Mesodermal cell (in vitro differentiated cells): ENCODE measurements around the gene EIF5A2.
"Not testable (repeated sequence)": the region's sequence is repeated elsewhere in the genome, so short reads cannot be mapped to it uniquely, and the experiment has no call there.

Experiments
- H3K27ac ChIP-seq: 2 replicates; pipeline ENCODE4 v1.7.0; 2013; ENCODE audit warnings: mild to moderate bottlenecking, low read depth, low read length, moderate library complexity; ENCODE audit not compliant: severe bottlenecking
- H3K36me3 ChIP-seq: 2 replicates; pipeline ENCODE4 v1.7.1; 2013; ENCODE audit warnings: mild to moderate bottlenecking, low read length, moderate library complexity; ENCODE audit not compliant: control insufficient read depth, insufficient read depth
- H3K4me1 ChIP-seq: one replicate; pipeline ENCODE4 v1.7.1; 2013; ENCODE audit warnings: mild to moderate bottlenecking, low read length; ENCODE audit not compliant: insufficient read depth, control insufficient read depth, poor library complexity, severe bottlenecking
- H3K4me3 ChIP-seq: 2 replicates; pipeline ENCODE4 v1.7.0; 2013; ENCODE audit warnings: low read length, control low read depth, mild to moderate bottlenecking; ENCODE audit not compliant: insufficient read depth, poor library complexity, severe bottlenecking; ENCODE audit errors: extremely low read depth
- H3K9me3 ChIP-seq: 2 replicates; pipeline ENCODE4 v1.7.1; 2013; ENCODE audit warnings: mild to moderate bottlenecking, low read length, moderate library complexity; ENCODE audit not compliant: control insufficient read depth
- WGBS, 2 experiments: methylation state at CpG; one replicate each; pipeline ENCODE4 v1.1.5; 2013; ENCODE audit warnings: missing lambda C conversion rate in 2 of 2; ENCODE audit not compliant: insufficient coverage in 2 of 2; 5-methylcytosine and 5-hydroxymethylcytosine counted together

The EIF5A2 gene

DNA sequence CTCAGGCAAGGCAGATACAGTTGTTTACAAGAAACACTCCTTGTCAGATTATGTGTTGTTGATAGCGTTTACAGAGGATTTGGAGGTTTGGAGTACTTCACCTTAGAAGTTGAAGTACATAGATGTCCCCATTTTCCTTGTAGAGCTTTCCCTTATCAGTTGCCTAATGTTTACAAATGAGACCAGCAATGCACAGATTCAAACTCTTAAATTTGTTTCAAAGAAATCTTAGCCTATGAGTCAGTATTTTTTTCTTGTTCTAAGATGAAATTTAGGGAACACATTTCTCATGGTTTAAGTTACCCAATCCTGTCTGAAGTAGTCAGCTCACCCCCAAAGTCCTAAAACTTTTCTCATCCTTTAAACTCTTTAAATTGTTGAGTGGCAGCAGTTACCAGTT is 6.3 kb upstream of the EIF5A2 start:
- no peaks in the 10 kb centered on the region for H3K36me3 ChIP-seq
- no peaks in the 10 kb centered on the region for H3K4me1 ChIP-seq
- WGBS, 2 experiments = no CpG with 5 or more reads among the region's 1 CpG
- no peak overlapping the region for H3K27ac ChIP-seq
- peaks cover 19% of the 10 kb centered on the region for H3K9me3 ChIP-seq
- H3K4me3 ChIP-seq = no peak overlapping the region

DNA sequence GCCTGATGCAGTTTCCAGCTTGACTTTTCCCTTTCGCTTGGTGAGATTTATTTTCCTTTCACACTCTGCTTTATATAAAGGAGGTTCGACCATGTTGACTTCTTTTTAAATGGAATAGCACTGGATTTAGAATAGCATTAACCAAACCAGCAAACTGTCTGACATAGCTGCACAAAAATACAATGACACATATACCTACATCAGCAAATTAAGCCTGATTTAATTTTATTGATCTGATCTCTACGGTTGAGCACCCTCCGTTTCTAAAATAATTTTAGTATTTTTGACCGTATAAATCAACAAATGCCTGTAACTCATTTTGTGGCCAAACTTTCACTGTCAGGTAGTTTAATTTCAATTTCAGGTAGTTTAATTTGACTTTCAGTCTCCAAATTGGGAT is 5.8 kb upstream of the EIF5A2 start:
- H3K27ac ChIP-seq = no peak overlapping the region
- WGBS, 2 experiments = 100% methylated on average over 2 of the region's 5 CpGs; no CpG with 5 or more reads in 1 of the 2 experiments
- no peaks in the 10 kb centered on the region for H3K4me1 ChIP-seq
- H3K9me3 ChIP-seq = peaks cover 19% of the 10 kb centered on the region
- no peak overlapping the region for H3K4me3 ChIP-seq
- H3K36me3 ChIP-seq = no peaks in the 10 kb centered on the region

DNA sequence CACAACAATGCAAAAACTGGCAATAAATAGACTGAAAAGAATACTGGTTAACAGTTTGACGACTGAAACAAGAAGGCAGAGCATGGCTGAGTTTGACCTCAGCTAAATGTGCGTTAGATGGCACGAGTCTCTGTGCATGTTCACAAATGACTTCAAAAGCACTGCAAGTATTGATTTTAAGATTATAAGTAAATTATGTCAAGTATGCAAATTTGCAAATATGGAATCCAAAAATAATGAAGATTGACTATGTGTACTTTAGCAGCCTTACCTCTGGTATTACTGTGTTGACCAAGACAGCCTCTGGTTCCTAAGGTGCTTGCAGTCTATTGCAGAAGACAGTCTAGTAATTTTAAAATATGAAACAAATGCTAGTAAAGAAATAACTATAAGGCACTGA is 2.6 kb upstream of the EIF5A2 start:
- Histone ChIP-seq H3K4me1 (no peaks in the 10 kb centered on the region), H3K9me3 (peaks cover 6% of the 10 kb centered on the region), H3K36me3 (no peaks in the 10 kb centered on the region), H3K4me3 (no peak overlapping the region), H3K27ac (no peak overlapping the region)
- 90 to 93% methylated on average over 2 to 3 of the region's 3 CpGs for WGBS, 2 experiments

DNA sequence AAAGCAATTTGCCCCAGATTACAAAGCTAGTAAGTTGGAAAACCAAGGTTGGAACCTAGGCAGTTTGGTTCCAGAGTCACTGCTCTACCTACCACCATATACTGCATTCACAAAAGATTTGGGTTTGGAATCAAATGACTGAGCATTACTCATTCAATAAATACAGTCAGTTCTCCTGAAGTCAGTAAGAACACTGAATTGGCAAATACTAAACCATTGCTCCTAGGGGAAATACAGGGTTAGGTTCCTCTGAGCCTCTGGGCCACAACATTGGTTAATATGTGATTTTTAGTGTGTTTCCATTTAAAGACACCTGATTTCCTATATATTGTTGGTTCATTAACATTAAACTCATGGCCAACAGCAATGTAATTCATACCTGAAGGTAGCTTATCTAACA is 2.1 kb upstream of the EIF5A2 start:
- H3K4me1 ChIP-seq = no peaks in the 10 kb centered on the region

DNA sequence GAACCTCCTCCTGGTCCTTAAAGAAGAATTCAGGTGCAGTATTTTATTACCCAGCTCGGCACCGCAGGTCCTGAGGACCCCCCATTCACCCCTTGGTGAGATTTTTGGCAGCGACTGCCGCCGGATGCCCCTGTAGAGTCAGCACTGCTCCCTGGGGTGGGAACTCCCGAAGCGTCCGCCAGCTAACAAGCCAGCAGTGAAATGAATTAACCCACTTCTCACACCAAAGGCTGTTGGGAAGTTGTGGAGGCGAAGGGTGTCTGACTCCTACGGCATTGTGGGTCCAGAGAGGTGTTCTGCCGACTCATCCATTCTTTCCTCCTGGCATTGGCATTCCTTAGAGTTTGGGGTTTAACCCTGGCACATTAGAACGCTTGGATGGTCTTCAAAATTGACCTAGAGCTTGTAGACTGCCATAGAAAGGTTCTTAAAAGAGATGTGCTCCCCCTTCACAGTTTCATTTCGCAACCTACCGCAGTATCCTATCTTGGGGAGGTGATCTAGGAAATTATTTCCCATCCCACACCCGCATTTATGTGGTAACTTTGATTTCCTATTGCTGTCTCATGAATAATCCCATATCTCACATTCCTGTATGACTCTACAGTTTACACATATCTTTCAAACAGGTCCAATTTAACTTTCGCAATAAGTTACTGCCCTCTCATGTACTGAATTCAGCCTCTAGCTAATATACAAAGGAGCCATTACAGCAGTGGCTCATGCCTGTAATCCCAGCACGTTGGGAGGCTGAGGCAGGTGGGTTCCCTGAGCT is 879 bp upstream of the EIF5A2 start:
- Histone ChIP-seq H3K4me3 (no peak overlapping the region), H3K36me3 (no peaks in the 10 kb centered on the region)

More for the DNA sequence above, 2.1 kb upstream of the EIF5A2 start:
- H3K4me3 ChIP-seq = no peak overlapping the region
- H3K9me3 ChIP-seq = peaks cover 6% of the 10 kb centered on the region
- H3K36me3 ChIP-seq = no peaks in the 10 kb centered on the region
- H3K27ac ChIP-seq = no peak overlapping the region

DNA sequence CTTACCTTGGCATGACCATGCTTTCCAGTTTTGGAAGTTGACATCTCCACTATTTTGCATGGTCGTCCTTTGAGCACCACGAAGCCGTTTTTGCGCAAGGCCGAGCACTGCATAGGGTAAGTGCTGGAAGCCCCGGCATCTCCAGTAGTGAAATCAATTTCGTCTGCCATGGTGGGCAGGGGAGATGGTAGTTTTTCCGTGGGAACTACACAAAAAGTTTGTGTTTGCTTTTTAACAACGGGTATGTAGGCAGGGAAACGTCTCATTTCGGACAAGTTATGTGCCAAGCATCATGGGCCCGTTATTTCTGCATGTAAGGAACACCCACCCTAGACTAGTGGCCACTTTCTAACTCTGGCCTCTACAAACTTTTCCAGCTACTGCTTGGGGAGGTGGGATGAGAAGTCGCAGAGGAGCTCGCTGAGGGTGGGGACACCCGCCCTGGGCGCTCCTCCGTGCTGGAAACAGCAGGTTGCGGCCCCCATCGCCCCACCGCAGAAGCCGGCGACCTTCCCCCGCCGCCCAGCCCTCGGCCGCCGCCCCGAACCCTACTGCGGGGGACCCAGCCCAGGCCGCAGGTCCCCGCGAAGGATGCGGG is 701 bp downstream of the EIF5A2 start:
- Histone ChIP-seq H3K36me3 (no peaks in the 10 kb centered on the region), H3K9me3 (peaks cover 6% of the 10 kb centered on the region), H3K4me3 (peak overlapping the region; percentile 59), H3K27ac (no peak overlapping the region), H3K4me1 (no peaks in the 10 kb centered on the region)
- WGBS, 2 experiments = 3 to 11% methylated on average over 17 to 30 of the region's 33 CpGs

More for the DNA sequence above, 879 bp upstream of the EIF5A2 start:
- H3K4me1 ChIP-seq = no peaks in the 10 kb centered on the region
- H3K9me3 ChIP-seq = peaks cover 6% of the 10 kb centered on the region
- H3K27ac ChIP-seq = no peak overlapping the region
- 93 to 98% methylated on average over 6 to 12 of the region's 17 CpGs for WGBS, 2 experiments

DNA sequence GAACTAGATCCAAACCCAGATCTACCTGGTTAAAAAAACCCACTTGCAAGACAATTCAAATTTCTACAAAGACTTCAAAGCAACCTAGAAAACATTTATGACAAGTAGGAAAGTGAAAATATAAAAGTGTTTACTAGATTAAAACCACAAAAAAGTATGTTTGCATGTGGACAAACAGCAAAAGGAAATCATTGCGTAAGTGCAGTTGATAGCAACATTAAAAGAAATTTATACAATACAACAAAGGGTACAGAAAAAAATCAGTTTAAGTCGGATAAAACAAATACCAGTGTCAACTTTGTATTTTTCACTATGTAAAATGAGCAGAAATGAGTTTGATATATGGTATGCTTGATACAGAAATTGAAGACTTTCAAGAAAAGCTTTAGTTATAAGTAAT is 2.6 kb downstream of the EIF5A2 start:
- Histone ChIP-seq H3K36me3 (no peaks in the 10 kb centered on the region), H3K27ac (no peak overlapping the region), H3K9me3 (peaks cover 5% of the 10 kb centered on the region), H3K4me1 (no peaks in the 10 kb centered on the region), H3K4me3 (no peak overlapping the region)
- no CpG with 5 or more reads among the region's 2 CpGs for WGBS, 2 experiments

DNA sequence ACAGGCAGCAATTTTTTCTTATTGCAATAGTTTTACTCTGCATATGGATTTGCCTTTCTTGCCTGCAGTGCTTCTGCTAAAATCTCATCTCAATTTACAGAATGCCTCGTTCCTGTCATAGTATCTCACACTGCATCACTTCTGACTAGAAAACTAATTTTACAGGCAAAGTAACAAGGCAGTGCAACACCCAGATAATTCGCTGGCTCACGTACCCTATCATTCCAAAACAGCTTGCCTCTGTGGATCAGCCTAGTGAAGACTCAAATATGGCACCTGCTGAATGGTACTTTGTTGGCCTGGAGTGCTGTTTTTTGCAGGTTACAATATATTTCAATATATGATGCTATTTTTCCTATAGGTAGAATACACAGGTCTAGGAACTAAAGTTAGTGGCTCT is 5.3 kb downstream of the EIF5A2 start:
- H3K4me1 ChIP-seq = no peaks in the 10 kb centered on the region
- WGBS, 2 experiments = 94 to 100% methylated on average over 3 of the region's 3 CpGs
- H3K9me3 ChIP-seq = no peaks in the 10 kb centered on the region
- no peak overlapping the region for H3K27ac ChIP-seq
- H3K4me3 ChIP-seq = no peak overlapping the region
- no peaks in the 10 kb centered on the region for H3K36me3 ChIP-seq

DNA sequence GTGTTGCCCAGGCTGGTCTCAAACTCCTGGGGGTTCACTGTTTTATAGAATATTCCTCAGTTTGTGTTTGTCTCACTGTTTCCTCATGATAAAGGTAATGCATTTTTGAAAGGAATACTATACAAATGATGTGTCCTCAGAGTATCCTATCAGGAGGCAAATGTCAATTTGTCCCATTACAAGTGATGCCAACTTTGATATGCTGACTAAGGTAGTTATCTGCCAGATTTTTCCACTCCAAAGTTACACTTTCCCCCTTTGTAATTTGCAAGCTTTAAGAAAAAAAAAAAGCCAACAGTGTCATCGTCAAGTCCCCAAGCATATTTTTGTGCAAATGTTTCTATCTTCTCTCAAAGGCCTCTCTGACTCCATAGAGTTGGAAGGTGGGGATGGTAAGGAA is 9.0 kb downstream of the EIF5A2 start:
- no peak overlapping the region for H3K27ac ChIP-seq
- no peak overlapping the region for H3K4me3 ChIP-seq
- WGBS, 2 experiments = no CpG with 5 or more reads among the region's 1 CpG
- peaks cover 12% of the 10 kb centered on the region for H3K9me3 ChIP-seq
- no peaks in the 10 kb centered on the region for H3K4me1 ChIP-seq
- H3K36me3 ChIP-seq = no peaks in the 10 kb centered on the region

DNA sequence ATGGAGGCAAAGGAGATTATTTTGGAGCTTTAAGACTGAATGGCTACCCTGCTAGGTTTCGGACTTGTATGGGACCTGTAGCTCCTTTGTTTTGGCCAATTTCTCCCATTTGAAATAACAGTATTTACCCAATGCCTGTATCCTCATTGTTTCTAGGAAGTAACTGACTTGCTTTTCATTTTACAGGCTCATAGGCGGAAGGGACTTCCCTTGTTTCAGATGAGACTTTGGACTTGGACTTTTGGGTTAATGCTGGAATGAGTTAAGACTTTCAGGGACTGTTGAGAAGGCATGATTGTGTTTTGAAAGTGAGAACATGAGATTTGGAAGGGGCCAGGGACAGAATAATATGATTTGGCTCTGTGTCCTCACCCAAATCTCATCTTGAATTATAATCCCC is 10.5 kb downstream of the EIF5A2 start:
- H3K9me3 ChIP-seq = peaks cover 12% of the 10 kb centered on the region
- WGBS, 2 experiments = 81% methylated on average over 2 of the region's 2 CpGs; no CpG with 5 or more reads in 1 of the 2 experiments
- H3K4me1 ChIP-seq = no peaks in the 10 kb centered on the region
- no peak overlapping the region for H3K27ac ChIP-seq
- H3K4me3 ChIP-seq = no peak overlapping the region
- no peaks in the 10 kb centered on the region for H3K36me3 ChIP-seq

DNA sequence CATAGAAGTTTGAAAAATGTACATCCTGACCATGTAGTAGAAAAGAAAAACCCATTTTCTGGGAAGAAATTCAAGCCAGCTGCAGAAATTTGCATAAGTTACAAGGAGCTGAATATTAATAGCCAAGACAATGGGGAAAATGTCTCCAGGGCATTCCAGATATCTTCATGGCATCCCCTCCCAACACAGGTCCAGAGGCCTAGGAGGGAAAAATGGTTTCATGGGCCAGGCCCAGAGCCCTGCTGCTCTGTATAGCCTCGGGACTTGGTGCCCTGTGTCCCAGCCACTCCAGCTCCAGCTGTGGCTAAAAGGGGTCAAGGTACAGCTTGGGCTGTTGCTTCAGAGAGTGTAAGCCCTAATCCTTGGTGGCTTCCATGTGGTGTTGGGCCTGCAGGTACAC is 11.2 kb downstream of the EIF5A2 start:
- not testable (repeated sequence) for H3K27ac ChIP-seq, H3K4me1 ChIP-seq, H3K36me3 ChIP-seq, H3K4me3 ChIP-seq
- WGBS, 2 experiments = 100% methylated on average over 1 of the region's 1 CpG; no CpG with 5 or more reads in 1 of the 2 experiments
- peaks cover 12% of the 10 kb centered on the region for H3K9me3 ChIP-seq
